Measurements from ENCODE around the gene TUBGCP2. TPM values are rescaled to one million over a fixed set of nuclear protein-coding genes. Genes with fewer than 3 reads are reported as not detected.

TUBGCP2 gene
- total and polyA plus RNA-seq, 9 of the 15 experiments (the other 6 are each of a cell fraction or from before 2014, with no cell fraction given) = 4.3 to 56.6 (median 28.4) TPM

DNA sequence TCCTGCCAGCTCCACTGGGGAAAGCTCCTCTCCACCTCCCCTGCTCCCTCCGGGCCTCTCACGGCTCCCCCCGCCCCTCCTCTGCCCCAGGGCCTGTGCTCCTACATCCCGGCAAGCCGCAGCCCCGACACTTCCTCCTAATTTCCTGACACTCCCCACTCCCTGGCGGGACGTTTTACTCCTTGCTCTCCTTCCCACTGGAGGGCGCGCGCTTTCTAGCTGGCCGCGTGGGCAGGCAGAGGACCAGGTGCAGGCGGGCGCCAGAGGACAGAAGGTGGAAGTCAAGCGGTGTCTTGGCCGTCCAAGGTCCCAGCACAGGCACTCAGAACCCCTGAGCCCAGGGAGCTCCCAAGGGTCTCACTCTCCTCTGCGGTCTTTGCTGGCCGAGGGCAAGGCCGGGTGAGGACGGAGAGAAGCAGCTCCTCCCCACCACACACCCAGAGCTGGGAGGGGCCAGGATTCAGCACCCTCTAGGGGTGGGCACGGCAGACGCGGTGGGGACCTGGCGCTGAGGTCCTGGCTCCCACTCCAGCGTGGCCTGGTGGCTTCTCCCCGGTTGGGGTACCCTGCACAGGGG is 51.1 kb downstream of the TUBGCP2 start (continued):
- TF ChIP-seq RB1 (IDR thresholded peaks at IDR 0.05; ENCODE audit: low read depth) (no peak), ZNF184 (CRISPR knock-in tag; IDR thresholded peaks at IDR 0.05) (no peak), SUPT5H (IDR thresholded peaks at IDR 0.05) (0 out of 2 replicates have a peak, but pooled peaks have one; percentile 33), CBX1 (IDR thresholded peaks at IDR 0.05; ENCODE audit: low read depth) (no peak), ZNF780A (CRISPR knock-in tag; IDR thresholded peaks at IDR 0.05) (no peak), NFYB (IDR thresholded peaks at IDR 0.05; ENCODE audit: extremely low read depth, insufficient read length) (no peak), LARP7 (IDR thresholded peaks at IDR 0.05) (no peak), TGIF2 (CRISPR knock-in tag; IDR thresholded peaks at IDR 0.05) (no peak), GTF2E2 (tag; IDR thresholded peaks at IDR 0.05) (no peak), ZKSCAN8 (CRISPR knock-in tag; IDR thresholded peaks at IDR 0.05) (no peak), ZEB2 (IDR thresholded peaks at IDR 0.05) (0 out of 2 replicates have a peak, but pooled peaks have one; percentile 33), PTTG1 (tag; IDR thresholded peaks at IDR 0.05; ENCODE audit: low read depth) (no peak), ZBTB17 (CRISPR knock-in tag; IDR thresholded peaks at IDR 0.05) (no peak), MCM3 (IDR thresholded peaks at IDR 0.05) (no peak), XRCC3 (IDR thresholded peaks at IDR 0.05) (no peak), CHD4 (IDR thresholded peaks at IDR 0.05; ENCODE audit: insufficient read depth, insufficient replicate concordance, low read depth, low read length, poor library complexity, severe bottlenecking) (no peak)
- TF ChIP-seq, protein P1, sequence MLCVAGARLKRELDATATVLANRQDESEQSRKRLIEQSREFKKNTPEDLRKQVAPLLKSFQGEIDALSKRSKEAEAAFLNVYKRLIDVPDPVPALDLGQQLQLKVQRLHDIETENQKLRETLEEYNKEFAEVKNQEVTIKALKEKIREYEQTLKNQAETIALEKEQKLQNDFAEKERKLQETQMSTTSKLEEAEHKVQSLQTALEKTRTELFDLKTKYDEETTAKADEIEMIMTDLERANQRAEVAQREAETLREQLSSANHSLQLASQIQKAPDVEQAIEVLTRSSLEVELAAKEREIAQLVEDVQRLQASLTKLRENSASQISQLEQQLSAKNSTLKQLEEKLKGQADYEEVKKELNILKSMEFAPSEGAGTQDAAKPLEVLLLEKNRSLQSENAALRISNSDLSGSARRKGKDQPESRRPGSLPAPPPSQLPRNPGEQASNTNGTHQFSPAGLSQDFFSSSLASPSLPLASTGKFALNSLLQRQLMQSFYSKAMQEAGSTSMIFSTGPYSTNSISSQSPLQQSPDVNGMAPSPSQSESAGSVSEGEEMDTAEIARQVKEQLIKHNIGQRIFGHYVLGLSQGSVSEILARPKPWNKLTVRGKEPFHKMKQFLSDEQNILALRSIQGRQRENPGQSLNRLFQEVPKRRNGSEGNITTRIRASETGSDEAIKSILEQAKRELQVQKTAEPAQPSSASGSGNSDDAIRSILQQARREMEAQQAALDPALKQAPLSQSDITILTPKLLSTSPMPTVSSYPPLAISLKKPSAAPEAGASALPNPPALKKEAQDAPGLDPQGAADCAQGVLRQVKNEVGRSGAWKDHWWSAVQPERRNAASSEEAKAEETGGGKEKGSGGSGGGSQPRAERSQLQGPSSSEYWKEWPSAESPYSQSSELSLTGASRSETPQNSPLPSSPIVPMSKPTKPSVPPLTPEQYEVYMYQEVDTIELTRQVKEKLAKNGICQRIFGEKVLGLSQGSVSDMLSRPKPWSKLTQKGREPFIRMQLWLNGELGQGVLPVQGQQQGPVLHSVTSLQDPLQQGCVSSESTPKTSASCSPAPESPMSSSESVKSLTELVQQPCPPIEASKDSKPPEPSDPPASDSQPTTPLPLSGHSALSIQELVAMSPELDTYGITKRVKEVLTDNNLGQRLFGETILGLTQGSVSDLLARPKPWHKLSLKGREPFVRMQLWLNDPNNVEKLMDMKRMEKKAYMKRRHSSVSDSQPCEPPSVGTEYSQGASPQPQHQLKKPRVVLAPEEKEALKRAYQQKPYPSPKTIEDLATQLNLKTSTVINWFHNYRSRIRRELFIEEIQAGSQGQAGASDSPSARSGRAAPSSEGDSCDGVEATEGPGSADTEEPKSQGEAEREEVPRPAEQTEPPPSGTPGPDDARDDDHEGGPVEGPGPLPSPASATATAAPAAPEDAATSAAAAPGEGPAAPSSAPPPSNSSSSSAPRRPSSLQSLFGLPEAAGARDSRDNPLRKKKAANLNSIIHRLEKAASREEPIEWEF (CRISPR knock-in tag; IDR thresholded peaks at IDR 0.05) = no peak
- TF ChIP-seq, protein P2, sequence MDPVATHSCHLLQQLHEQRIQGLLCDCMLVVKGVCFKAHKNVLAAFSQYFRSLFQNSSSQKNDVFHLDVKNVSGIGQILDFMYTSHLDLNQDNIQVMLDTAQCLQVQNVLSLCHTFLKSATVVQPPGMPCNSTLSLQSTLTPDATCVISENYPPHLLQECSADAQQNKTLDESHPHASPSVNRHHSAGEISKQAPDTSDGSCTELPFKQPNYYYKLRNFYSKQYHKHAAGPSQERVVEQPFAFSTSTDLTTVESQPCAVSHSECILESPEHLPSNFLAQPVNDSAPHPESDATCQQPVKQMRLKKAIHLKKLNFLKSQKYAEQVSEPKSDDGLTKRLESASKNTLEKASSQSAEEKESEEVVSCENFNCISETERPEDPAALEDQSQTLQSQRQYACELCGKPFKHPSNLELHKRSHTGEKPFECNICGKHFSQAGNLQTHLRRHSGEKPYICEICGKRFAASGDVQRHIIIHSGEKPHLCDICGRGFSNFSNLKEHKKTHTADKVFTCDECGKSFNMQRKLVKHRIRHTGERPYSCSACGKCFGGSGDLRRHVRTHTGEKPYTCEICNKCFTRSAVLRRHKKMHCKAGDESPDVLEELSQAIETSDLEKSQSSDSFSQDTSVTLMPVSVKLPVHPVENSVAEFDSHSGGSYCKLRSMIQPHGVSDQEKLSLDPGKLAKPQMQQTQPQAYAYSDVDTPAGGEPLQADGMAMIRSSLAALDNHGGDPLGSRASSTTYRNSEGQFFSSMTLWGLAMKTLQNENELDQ (CRISPR knock-in tag; IDR thresholded peaks at IDR 0.05; ENCODE audit: borderline replicate concordance) = no peak
- TF ChIP-seq, protein P3, sequence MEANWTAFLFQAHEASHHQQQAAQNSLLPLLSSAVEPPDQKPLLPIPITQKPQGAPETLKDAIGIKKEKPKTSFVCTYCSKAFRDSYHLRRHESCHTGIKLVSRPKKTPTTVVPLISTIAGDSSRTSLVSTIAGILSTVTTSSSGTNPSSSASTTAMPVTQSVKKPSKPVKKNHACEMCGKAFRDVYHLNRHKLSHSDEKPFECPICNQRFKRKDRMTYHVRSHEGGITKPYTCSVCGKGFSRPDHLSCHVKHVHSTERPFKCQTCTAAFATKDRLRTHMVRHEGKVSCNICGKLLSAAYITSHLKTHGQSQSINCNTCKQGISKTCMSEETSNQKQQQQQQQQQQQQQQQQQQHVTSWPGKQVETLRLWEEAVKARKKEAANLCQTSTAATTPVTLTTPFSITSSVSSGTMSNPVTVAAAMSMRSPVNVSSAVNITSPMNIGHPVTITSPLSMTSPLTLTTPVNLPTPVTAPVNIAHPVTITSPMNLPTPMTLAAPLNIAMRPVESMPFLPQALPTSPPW (CRISPR knock-in tag; IDR thresholded peaks at IDR 0.05) = peak; percentile 70
- TF ChIP-seq, protein P4, sequence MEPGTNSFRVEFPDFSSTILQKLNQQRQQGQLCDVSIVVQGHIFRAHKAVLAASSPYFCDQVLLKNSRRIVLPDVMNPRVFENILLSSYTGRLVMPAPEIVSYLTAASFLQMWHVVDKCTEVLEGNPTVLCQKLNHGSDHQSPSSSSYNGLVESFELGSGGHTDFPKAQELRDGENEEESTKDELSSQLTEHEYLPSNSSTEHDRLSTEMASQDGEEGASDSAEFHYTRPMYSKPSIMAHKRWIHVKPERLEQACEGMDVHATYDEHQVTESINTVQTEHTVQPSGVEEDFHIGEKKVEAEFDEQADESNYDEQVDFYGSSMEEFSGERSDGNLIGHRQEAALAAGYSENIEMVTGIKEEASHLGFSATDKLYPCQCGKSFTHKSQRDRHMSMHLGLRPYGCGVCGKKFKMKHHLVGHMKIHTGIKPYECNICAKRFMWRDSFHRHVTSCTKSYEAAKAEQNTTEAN (CRISPR knock-in tag; IDR thresholded peaks at IDR 0.05) = no peak
